CD4-positive, alpha-beta T cell treated with Interleukin-17A for 4 hours (primary cell): Measurements from ENCODE around the gene RNASE4.
"Not testable (repeated sequence)": the region's sequence is repeated elsewhere in the genome, so short reads cannot be mapped to it uniquely, and the experiment has no call there.

Source experiments
- DNase-seq: peaks from one replicate; pipeline ENCODE4 v3.0.0-alpha.2; 2020; ENCODE audit warnings: mixed read lengths

Gene RNASE4

GRCh38 chr14:20683891-20684661 is at the start of gene RNASE4:
TSS of gene RNASE4 (plus strand) at chr14:20684560. CDS start at chr14:20699372, 14,812 bp downstream.
- peak; percentile 80 for DNase-seq

- DNase-seq, result no peak
Measured at GRCh38 chr14:20641591-20641990, 42.8 kb upstream of the RNASE4 start, which contains the start of gene OR6S1. TSS of gene OR6S1 (minus strand) at chr14:20641691. CDS start at chr14:20641691, 0 bp downstream.

- no peak for DNase-seq
Measured at GRCh38 chr14:20642182-20642581, 42.2 kb upstream of the RNASE4 start.

- DNase-seq, result not testable (repeated sequence)
Measured at GRCh38 chr14:20642755-20643154, 41.6 kb upstream of the RNASE4 start.

GRCh38 chr14:20644520-20644919 is 39.8 kb upstream of the RNASE4 start:
- DNase-seq, result no peak

- no peak for DNase-seq
Measured at GRCh38 chr14:20645481-20645880, 38.9 kb upstream of the RNASE4 start.

GRCh38 chr14:20652996-20653975 is 31.1 kb upstream of the RNASE4 start:
- DNase-seq, result peak; percentile 32

GRCh38 chr14:20655851-20656250 is 28.5 kb upstream of the RNASE4 start:
- DNase-seq, result no peak

- no peak for DNase-seq
Measured at GRCh38 chr14:20656274-20656673, 28.1 kb upstream of the RNASE4 start.

- peak; percentile 54 for DNase-seq
Measured at GRCh38 chr14:20657216-20658211, 26.8 kb upstream of the RNASE4 start.

- no peak for DNase-seq
Measured at GRCh38 chr14:20658246-20658645, 26.1 kb upstream of the RNASE4 start.

- DNase-seq, result no peak
Measured at GRCh38 chr14:20659336-20659735, 25.0 kb upstream of the RNASE4 start.

- no peak for DNase-seq
Measured at GRCh38 chr14:20659813-20660395, 24.5 kb upstream of the RNASE4 start.

GRCh38 chr14:20661197-20661596 is 23.2 kb upstream of the RNASE4 start:
- no peak for DNase-seq

GRCh38 chr14:20662968-20663732 is 21.2 kb upstream of the RNASE4 start:
- peak; percentile 82 for DNase-seq

- DNase-seq, result not testable (repeated sequence)
Measured at GRCh38 chr14:20666400-20666961, 17.9 kb upstream of the RNASE4 start.

- no peak for DNase-seq
Measured at GRCh38 chr14:20667957-20668356, 16.4 kb upstream of the RNASE4 start.

- DNase-seq, result no peak
Measured at GRCh38 chr14:20668969-20669368, 15.4 kb upstream of the RNASE4 start.

- no peak for DNase-seq
Measured at GRCh38 chr14:20671597-20672283, 12.6 kb upstream of the RNASE4 start.

GRCh38 chr14:20675669-20676068 is 8.7 kb upstream of the RNASE4 start:
- DNase-seq, result no peak
